Measurements from ENCODE around the gene MFSD6L.
"Not testable (repeated sequence)": the region's sequence is repeated elsewhere in the genome, so short reads cannot be mapped to it uniquely, and the experiment has no call there.

MFSD6L gene

DNA sequence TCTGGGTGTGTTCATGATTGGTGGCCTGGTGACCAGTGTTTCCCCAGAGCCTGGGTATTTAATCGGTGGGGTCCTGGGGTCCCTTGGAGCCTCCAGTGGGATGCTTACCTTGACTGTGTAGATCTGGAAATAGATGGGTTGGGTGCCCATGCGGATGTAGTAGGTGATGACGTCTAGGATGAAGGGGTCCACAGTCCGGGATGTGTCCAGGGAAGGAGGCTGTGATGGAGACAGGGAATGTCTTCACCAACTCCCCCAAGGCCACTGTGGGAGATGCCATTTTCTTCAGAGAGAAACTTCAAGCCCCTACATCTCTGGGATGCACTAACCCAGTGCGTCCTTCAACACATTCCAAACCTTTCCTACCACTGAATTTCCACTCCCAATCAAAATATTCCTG lies 24.1 kb upstream of the MFSD6L start:
- no peak for DNase-seq

DNA sequence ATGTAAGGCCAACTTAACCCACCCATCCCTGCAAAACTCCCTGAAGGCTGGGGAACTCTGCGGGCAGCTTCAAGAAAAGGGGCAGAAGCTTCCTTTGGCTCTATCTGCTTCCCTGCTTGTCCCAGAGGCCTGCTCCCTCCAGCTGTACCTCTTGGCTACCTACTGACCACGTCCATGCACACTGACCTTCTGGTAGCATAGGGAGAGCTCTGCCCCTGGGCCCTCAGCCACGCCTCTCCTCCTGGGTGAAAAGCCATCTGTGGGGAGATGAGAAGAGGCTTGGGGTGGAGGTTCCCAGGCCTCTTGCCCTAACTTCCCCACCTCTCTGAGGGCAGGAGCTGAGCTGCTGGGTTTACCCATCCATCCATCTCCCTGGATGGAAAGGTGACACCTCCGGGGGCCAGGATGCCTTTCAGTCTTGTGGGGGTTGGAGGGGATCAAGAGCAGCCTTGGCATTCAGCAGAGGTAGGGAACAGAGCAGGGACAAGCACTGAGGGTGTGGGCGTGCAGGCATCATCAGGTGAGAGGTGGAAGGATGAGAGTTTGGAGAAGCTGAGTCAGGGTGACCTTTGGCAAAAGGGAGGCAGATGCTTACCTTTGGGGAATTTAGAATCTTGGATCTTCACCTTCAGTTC lies 23.4 kb upstream of the MFSD6L start:
- DNase-seq: no peak

DNA sequence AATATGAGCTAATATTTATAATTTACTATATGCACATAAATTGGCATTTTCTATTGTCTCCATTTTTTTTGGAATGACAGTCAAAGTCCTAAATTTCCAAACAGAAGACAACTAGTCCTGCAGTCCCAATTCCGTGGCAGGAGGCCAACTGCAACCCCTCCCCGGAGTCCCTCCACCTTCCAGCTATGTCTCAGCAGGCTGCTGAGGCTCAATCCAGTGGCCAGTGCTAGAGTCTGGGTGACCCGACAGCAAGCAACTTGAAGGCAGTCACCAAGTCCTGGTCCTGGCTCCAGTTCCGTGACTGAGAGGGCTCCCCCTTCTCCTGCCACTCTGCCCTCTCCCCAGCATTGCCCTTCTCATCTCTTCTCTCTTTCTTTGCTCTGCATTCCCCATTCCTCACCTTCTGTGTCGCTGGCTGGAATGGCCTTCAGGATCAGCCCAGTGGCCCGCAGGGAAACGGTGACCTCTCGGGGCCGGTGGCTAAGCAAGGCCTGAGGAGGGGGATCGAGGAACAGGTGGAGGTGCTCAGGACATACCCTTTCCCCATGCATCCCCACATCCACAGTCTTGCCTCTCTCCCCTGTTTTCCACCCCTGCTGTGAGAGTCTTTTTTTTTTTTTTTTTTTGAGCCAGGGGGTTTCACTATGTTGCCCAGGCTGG lies 22.4 kb upstream of the MFSD6L start:
- no peak for DNase-seq

DNA sequence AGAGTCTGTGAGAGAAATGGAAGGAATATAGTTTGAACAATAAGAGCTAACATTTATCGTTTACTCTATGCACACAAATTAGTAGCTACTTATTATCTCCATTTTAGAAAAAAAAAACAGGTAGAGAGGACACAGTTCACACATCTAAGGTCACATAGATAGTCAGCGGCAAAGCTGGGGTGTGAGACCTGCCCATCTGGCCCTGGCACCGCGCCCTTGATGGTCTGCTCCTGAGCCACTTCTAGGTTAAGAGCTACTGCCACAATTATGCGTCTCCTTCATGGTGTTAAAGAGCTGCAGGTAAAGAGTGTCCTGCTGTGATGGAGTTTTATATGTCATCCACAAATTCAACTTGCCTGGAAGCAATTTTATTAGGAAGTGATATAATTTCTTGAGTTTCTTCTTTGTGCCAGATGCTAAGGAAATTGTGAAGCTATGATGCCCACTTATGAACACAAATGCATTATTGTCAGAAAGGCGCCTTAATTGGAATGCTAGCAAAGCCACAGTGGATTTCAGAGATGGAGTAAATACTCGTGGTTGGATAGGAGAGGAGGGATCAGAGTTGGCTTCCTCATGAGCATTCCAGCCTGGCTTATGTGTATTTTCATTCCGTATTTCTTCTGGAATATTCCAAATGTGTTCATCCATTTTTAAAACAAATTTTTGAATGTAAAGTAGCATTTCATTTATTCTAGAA lies 21.3 kb upstream of the MFSD6L start:
- no peak for DNase-seq

DNA sequence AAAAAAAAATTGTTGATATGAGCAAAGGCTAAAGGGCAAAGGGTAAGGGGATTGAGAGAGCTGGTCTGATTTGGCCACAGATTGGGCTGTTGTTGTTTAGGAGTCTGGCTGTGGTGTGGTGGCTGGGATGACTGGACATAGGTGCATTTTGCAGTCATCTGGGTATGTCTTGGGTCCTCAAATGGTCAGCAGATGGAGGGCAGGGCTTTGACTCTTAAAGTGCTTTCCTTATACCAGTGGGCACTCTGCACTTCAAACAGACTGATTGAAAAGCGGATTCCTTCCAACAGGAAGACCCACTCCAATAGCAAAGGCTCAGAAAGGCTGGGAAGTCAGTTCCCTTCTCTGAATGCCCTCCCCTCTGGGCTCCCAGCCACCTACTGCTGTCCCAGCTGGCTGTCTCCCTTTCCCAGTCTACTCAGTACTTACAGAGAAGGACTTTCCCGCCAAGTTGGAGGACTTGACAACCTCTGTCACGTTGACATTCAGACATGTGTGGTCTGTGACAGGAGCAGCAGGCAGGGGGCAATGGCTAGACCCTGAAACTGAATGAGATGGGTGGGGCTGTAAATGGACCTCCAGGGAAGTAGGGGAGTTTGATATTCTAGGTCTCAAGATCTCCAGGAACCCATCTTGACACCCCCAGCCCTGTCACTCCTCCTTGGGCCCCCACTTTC lies 19.6 kb upstream of the MFSD6L start:
- no peak for DNase-seq

DNA sequence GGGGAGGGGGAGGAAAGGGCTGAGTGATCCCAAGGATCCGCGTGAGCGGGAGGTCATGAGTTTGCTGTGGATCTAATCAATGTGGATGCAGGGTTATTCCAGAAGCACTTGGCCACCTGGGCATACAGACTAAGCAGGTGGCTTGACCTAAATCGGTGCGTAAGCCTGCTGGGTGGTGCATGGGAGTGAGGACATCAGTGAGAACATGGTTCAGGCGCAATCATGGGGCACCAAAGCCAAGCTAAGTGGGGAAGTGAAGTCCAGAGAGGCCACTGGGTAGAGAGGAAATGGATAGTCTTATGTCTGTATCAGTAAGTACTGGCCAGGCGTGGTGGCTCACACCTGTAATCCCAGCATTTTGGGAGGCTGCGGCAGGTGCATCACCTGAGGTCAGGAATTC lies 18.9 kb upstream of the MFSD6L start:
- DNase-seq: no peak

DNA sequence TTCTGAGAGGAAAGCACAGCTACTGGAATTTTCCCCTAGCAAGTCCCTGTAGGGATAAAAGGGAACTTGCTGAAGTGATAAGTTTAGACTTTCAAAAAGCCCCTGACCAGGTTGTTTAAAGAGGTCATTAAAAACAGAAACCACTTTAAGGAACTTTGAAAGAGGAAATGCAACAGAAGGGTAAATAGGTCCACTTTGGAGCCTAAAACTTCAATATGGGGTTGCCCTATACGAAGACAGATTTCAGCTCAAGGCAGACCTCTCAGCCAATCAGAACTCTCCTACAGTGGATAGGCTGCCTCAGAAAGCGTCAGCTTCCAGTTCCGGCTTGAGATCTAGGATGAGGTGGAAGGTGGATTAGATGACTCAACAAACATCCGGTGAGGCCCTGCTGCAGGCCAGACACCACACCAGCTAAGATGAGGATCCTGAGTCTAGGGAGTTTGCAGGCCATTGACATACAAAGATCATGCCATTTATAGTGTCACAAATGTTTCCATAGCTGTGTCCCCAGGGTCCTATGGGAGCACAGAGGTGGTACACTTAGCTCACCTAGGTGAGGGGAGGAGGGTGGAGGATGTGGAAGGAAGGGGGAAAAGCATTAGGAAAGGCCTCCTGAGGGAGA lies 7.9 kb upstream of the MFSD6L start:
- no peak for DNase-seq

DNA sequence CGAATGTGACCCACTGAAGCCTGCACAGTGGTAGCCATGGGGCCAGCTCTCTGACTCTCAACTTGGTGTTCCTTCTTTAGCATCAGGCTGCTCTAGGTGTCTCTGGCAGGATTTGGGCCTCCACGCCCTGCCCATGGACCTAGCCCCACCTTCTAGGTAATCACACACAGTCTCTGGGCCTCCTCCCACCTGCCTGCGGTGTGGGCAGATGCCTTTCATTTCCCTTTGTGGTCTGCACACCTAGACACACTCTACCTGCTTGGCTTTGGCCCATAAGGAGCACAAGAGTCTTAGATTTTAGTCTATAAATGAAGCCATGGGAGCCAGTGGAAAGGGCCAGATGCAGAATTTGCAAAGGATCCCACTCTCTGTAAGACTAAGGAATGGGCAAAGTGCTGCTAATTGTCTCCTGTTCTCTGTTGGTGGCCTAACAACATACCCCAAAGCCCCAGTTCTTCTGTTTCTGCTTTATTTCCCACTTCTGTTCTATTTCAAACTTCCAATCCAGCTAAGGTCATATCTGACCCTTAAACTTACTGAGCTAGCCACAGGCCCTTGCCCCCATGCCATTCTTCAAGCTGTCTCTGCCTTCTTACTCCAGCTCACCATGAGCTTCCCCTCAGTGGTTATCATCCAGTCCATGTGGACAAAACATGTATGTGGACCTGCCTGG lies 7.2 kb upstream of the MFSD6L start:
- no peak for DNase-seq

DNA sequence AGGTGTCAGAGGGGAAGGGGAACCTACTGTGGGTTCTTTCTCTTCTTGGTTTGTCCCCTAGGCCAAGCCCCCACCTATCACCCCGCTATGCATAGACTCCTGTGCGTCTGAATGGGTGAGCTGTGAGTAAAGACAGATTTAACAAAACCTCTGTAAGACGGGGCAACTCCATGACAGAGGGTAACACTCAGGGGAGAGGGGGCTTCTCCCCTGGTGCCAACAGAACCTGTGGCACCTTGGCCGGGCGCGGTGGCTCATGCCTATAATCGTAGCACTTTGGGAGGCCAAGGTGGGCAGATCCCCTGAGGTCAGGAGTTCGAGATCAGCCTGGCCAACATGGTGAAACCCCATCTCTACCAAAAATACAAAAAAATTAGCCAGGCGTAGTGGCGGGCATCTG lies 6.2 kb upstream of the MFSD6L start:
- not testable (repeated sequence) for DNase-seq

DNA sequence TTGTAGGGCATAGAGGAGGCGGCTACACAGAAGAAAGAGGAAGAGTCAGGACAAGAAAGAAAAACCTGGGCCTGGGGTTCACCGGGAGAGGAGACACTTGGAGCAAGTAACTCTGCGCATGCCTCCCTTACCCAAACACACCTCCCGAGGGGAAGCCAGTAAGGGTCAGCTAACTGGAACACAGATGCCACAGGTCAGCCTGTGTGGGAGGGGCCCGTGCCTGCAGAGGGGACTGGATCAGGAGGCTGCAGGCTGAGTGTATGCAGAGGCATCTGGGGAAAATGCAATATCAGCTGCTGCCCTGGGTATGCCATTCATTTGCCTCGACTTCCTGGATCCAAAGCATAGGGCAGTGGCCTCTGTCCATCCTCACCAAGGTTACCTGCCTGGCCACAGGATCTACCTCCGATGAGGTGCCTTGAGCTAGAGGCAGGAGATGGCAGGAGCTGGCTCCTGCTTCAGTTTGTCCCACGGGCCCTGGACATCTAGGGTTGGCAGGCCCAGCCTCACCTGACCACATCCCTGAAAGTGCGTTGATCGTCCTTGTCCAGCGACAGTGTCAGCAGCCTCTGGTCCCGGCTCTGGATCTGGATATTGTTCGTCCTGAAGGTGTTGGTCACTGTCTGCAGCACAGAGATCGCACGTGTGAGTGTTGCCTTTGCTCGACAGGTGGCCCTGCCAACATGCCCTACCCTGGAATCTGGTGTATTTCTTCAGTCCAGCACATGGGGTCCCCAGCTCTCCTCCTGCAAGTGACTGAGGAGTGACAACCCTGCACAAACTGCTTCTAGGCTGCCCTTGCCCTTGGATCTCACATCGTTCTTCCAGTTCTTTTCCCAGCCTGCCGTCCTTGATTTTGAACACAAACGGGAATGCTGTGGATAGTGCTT lies 4.6 kb upstream of the MFSD6L start:
- DNase-seq: no peak

DNA sequence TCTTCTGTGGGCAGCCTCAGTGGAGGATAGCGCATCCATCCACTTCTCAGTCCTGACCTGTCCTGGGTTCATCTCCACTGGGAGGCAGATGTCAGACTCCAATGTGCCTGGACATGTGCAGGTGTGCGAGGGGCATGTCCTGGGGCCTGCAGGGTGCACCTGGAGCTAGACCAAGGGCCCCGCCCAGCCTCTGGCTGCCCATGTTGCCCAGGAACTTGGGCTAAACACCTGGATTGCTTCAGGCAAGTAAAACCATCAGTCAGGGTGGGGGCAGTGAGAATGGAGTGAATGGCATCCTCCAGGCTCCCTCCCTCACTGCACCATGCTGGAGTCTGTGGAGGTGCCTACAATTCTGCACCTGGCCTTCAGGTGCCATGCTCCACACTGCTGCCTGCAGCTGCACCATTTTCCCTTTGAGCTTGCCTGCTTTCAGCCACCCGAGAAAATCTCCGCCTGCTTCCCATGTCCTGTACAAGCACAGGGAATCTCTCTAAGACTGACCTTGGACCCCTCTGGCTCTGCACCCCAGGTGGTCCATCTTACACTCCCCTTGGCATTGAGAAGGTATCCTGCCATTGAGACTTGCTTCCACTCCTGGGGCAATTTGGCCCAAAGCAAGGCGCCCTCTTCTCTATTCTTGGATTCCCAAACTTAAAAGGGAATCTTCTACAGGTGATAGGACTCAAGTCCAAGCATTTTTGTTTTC lies 2.1 kb upstream of the MFSD6L start:
- no peak for DNase-seq

DNA sequence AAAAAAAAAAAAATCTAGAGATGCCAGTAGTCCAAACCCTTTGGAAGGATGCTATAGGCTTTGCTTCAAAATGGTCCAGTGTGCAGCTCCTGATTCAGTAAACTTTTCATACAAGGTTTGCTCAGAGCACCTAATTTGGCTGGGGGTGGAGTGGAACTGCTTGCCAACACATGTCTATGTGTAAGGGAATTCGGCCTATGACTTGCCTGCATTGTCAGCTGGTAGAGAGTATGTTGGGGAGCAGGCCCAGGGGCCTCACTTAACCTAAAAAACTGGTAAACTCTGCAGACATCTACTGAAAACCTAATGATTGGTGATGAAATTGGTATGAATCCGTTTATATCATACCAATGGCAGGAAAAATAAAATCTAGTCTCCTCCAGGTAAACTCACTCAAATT lies 1.5 kb upstream of the MFSD6L start:
- no peak for DNase-seq

DNA sequence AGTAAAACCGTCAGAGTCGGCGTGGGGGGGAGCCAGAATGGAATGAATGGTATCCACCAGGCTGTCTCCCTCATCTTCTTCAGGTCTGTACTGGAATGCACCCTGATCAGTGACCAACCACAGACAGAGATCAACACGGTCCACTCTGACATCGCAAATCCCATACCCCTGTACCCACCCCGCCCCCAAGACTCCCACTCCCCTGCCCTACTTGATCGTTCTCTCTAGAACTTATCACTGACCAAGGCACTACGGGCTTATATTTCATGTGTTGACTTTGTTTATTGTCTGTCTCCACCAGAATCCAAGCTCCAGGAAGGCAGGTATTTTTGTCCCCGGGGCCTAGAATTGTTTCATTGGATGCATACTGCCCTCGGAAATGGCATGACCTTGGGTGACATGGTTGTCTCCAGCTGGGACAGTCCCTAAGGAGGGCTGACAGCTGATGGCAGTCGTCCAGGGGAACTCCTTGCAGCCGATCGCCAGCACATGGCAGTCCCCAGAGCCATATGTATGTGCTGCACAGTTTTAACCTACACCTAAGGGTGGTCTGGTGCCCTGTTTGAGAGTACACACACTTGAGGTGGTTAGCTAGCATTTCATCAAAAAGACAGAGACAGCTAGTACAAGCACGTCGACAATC lies 526 bp upstream of the MFSD6L start:
- DNase-seq: no peak

DNA sequence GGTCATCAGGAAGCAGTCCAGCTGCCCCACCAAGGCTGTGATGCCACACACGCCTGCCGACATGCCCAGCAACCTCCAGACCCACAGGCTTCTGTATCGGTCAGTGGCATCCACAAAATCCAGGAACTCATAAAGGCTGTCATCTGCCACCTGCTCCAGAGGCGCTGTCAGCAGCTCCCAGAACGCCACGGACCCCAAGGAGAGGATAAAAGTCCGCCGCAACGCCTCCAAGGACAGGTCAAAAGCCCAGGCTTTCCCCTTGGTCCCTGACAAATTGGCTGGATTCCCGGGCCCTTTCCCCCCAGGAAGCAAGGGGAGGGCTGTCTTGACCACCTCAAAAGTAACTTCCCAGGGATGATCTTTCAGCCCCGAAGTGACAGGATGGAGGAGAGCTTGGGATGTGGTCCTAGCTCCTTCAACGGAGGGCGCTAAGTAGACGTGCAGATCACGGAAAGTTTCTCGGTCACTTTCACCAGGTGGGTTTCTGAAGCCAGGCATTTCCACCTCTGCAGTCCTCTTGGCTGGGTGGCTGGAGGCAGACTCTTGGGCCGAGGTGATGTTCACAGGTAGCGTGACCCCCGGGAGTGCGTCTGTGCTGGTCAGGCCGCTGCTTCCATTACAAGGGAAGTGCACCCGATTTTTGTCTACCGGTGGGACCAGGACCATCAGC lies 854 bp downstream of the MFSD6L start:
- DNase-seq: no peak

DNA sequence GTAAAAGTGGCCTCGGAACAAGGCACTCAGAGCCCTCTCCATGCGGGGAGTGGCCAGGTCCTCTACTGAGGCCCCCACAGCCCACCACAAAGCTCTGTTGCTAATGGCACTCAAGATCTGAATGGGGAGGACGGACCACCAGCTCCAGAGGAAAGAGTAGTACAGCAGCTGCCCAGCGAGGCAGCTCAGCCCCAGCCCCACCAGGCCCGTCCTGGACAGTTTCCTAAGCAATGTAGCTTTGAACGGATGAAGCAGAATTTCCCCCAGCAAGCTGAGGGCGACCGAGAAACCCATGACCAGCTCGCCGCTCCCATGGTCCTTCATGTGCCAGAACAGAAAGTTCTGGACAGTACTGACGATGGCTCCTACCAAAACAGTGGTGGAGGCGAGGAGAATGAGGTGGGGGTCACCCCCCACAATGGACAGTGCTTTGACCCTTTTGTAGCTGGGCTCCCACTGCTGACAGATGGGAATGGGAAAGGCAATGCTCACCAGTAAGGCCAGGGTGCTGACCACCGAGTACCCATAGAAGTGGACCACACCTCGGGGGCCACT lies 1.5 kb downstream of the MFSD6L start:
- no peak for DNase-seq

DNA sequence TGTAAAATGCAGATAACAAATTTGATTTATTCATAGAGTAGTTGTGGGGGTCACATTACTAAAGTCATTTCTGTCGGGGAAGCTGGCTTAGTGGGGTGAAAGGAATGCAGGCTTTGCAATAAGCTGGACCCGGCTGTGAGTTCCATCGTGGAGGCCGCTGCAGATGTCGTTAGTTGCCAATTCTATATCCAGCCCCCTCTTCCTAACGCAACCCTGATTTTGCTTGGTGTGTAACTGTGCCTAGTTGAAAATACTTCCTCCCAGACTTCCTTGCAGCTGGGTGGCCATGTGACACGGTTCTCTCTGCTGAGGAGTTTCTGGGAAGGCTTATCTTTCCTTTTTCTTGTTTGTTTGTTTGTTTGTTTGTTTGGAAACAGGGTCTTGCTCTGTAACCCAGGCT lies 4.5 kb downstream of the MFSD6L start:
- DNase-seq: no peak

DNA sequence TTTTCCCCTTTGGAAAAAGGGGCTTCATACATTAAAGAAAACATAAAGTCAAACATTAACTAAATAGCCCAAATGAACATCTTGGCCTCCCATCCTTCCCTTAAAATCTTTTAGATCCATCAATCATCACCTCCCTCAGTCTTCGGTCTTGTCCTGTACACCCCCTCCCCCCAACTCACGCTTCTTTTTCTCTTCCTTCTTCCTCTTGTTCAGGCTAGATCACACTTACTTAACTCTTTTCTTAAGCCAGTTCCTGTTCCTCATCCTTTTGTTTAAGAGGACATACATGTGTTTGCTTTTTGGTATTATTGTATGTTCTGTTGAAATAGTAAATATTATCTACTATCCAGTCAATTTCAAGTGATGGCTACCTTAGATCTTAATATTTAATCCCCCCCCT lies 5.5 kb downstream of the MFSD6L start:
- DNase-seq: no peak

DNA sequence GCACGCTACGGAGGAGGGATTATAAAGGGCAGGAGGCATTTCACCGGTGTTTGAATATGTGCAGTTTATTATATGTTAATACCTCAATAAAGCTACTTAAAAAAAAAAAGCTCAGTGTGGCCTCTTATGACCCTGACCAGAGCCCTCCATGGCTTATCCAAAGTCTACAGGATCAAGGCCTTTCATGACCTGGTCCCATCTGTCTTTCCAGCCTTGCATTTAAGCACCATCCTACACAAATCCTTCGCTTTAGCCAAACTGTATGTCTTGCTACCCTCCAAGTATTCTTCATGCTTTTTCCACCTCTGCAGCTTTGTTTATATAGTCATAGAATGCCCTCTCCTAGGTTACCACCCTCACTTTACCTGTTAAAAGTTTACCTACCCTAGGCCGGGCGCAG lies 6.5 kb downstream of the MFSD6L start:
- no peak for DNase-seq

DNA sequence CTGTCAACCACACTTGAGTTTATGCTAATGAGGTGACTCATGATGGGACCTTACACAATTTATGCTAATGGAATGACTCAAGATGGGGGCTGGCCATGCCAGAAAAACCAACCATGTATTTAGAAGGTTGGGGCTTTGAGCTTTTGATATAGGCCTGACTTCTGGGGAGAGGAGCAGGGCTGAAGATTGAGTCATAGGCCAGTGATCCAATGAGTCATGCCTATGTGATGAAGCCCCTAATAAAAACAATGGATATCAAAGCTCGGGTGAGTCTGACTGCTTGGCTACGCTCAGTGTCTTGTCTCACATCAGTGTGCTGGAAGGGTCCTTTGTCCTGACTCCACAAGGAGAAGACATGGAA lies 7.3 kb downstream of the MFSD6L start:
- DNase-seq: no peak

Measured in NCI-H2029 (cell line).